IPS-18c (cell line): ENCODE data around the gene C1orf105.
"Not testable (repeated sequence)": the region's sequence is repeated elsewhere in the genome, so short reads cannot be mapped to it uniquely, and the experiment has no call there.

ENCODE experiments used
- H3K4me3 ChIP-seq: 2 replicates; pipeline ENCODE4 v1.7.0; 2013; ENCODE audit warnings: low read depth, mild to moderate bottlenecking, low read length, moderate library complexity; ENCODE audit not compliant: insufficient read depth
- H3K9me3 ChIP-seq: one replicate; pipeline ENCODE4 v1.6.1; 2013; ENCODE audit warnings: mild to moderate bottlenecking, low read length, moderate library complexity; ENCODE audit not compliant: control insufficient read depth, insufficient read depth

C1orf105 gene, protein sequence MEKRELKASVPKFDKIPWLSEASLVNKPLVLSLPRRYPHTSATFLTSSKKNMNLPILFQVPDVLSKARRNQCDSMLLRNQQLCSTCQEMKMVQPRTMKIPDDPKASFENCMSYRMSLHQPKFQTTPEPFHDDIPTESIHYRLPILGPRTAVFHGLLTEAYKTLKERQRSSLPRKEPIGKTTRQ

DNA sequence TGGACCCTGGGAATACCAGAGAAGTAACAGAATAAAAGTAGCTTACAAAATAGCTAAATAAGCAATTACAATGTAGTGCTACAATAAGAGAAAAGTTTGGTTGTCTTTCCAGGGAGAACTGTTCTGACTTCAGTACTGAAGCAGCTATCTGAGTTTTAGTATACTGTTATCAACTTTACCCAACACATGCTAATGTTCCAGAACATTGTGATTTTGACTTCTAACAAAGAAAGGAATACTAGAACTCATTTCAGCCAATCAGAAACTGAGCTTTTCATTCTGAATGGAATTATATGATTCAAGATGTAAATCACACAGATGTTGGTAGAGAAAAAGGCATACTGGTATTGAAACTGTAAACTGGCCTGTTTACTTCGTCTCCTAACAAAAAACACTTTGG is at the start of gene C1orf105:
Gene C1orf105, plus strand, starts transcription at position 301 of the 400 bp plus-strand sequence. CDS start 201 bp downstream, outside the sequence.
- H3K9me3 ChIP-seq, result no peaks in the 10 kb centered on the region
- H3K4me3 ChIP-seq, result no peak within 1 kb of the TSS

DNA sequence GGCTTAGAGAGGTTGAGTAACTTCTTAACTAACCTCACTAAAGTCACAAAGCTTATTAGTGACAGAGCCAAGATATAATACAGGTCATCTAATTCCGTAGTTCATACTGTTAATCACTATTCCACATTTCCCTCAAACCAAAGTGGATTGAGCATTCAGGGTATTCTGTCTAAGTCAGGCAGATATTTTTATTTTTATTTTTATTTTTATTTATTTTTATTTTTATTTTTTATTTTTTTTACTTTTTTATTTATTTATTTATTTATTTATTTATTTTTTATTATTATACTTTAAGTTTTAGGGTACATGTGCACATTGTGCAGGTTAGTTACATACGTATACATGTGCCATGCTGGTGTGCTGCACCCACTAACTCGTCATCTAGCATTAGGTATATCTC is 48.8 kb upstream of the C1orf105 start:
- H3K9me3 ChIP-seq, H3K4me3 ChIP-seq: not testable (repeated sequence)

DNA sequence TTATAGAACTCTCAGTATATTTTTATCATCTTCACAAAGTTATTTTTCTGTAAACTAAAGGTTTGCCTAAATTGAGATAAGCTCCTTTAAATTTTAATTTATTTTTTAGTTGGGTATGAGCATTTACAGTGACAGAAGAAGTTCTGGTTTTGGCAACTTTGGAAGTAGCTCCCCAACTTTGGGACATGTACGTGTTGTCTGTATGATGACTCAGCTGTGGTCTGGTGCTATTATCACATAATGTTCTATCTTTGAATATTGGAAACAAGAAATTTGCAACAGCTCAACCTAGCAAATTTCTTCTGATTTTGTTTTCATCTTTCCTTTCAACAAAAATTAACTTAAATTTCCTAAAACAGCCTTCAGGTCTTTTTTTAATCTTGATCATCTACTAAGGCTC is 46.6 kb upstream of the C1orf105 start:
- Histone ChIP-seq H3K4me3 (no peak overlapping the region), H3K9me3 (no peaks in the 10 kb centered on the region)

- no peaks in the 10 kb centered on the region for H3K9me3 ChIP-seq
- no peak overlapping the region for H3K4me3 ChIP-seq
Observed at GRCh38 chr1:172375211-172375631, 45.3 kb upstream of the C1orf105 start.

GRCh38 chr1:172376431-172376830 is 44.1 kb upstream of the C1orf105 start:
- Histone ChIP-seq H3K4me3 (no peak overlapping the region), H3K9me3 (no peaks in the 10 kb centered on the region)

- Histone ChIP-seq H3K9me3 (no peaks in the 10 kb centered on the region), H3K4me3 (no peak overlapping the region)
Observed at GRCh38 chr1:172377565-172377964, 42.9 kb upstream of the C1orf105 start.

- H3K4me3 ChIP-seq, result no peak overlapping the region
- no peaks in the 10 kb centered on the region for H3K9me3 ChIP-seq
Observed at GRCh38 chr1:172378109-172378760, 42.2 kb upstream of the C1orf105 start.

DNA sequence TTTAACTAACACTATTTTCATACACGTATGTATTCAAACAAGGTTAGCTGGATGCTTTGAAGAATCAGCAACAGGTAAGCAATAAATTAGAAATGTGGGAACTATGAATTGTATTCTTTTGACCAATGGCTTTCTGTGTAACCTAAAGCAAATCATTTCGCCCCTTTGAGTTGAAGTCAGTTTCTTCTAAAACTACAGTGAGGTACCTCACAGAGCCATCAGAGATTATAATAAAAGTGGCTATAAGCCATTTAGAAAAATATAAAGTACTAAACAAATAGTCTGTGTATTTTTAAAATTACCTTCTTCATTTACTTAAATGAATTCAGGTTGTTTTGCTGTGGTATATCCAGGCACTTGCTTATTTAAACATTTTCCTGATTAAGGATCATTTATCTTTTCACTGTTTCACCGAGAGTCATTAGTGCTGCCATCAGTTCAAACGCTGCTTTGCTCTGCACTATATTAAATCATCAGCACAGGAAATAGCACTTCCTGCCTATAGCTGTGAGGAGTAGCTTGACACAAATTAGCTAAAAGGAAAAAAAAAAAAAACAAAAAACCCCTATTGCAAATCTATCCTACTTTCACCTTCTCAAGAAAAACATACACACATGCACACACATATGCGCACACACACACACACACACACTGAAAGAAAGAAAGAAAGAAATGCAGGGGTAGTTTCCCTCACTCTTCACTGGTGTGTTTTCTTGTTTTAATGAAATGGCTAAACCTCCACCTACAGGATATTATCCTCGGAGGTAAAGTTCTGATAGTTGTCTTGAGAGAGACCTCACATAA is 39.8 kb upstream of the C1orf105 start:
- H3K9me3 ChIP-seq, result no peaks in the 10 kb centered on the region
- H3K4me3 ChIP-seq, result no peak overlapping the region

DNA sequence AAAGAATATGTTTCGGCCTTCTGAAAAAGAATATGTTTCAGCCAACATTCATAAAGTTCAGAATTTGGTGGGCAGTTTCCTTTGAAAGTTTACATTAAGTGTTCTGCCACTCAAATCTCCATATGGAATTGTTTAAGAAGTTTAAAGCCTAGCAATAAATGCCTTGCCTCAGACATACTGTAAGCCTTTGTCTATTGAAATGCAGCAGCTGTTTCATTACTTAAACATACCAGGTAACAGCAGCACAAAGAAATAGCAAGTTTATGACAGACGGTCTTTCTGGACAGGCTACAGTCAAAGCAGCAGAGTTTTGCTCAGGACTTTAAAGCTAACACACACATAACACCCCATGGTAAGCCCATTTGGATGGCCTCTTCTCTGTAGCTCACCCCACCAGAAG is 38.5 kb upstream of the C1orf105 start:
- Histone ChIP-seq H3K4me3 (no peak overlapping the region), H3K9me3 (peaks cover under 1% of the 10 kb centered on the region)

DNA sequence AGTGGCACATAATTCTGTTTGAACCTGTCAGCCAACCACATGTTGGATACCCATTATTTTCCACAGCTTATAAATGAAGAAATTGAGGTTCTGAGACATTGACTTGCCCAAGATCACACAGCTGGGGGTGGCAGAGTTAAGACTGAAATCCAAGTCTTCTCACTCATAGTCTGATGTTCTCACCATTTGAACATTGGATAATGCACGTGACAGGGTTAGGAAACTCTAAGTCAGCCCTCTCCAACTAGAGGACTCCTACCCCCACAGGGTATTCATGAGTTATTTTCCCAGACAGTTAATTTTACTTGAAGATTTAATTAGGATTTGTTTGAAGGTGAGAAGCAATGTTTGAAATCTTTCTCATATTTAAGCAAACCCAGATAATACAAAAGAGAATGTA is 38.1 kb upstream of the C1orf105 start:
- Histone ChIP-seq H3K9me3 (peaks cover 2% of the 10 kb centered on the region), H3K4me3 (no peak overlapping the region)

- peaks cover 2% of the 10 kb centered on the region for H3K9me3 ChIP-seq
Observed at GRCh38 chr1:172382990-172383389, 37.5 kb upstream of the C1orf105 start.

GRCh38 chr1:172383536-172383935 is 36.9 kb upstream of the C1orf105 start:
- H3K9me3 ChIP-seq, result peaks cover 4% of the 10 kb centered on the region
- no peak overlapping the region for H3K4me3 ChIP-seq

More at GRCh38 chr1:172382990-172383389, 37.5 kb upstream of the C1orf105 start:
- H3K4me3 ChIP-seq, result no peak overlapping the region

DNA sequence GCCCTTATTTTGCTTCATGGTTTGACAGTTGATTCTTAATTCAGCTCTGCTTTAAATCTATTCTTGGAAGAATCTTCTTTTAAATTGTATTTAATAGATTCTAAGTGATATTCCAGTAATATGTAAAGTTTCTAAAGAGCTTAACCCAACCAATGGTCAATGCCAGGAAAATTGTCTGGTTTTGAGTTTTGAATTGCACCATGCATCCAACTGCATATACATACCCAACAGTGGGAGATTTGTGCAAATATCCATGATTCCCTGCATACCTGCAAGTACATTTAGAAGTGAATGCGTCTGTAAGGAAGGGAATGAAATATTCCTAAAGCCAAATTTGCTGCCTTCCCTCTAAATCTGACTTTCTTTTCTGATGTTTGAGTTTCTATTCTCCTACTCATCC is 35.8 kb upstream of the C1orf105 start:
- no peak overlapping the region for H3K4me3 ChIP-seq

DNA sequence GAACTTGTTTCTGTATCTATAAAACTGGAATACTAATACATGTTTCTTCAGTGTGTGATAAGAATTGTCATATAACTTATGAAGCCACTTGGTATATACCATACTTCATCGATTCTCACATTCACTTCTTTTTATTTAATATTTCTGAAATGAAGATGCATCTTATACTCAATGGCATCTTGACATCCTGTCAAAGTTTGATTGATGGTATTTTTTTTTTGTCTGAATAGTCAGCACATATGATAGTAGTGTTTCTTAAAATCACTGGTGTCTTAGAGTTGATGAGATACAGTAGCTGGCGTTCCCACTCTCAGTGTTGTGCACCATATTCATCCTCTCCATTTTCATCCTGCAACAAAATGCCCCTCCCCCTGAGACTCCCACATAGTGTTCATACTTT is 34.4 kb upstream of the C1orf105 start:
- Histone ChIP-seq H3K4me3 (no peak overlapping the region), H3K9me3 (peaks cover 4% of the 10 kb centered on the region)

More for the DNA sequence above, 35.8 kb upstream of the C1orf105 start:
- peaks cover 4% of the 10 kb centered on the region for H3K9me3 ChIP-seq

DNA sequence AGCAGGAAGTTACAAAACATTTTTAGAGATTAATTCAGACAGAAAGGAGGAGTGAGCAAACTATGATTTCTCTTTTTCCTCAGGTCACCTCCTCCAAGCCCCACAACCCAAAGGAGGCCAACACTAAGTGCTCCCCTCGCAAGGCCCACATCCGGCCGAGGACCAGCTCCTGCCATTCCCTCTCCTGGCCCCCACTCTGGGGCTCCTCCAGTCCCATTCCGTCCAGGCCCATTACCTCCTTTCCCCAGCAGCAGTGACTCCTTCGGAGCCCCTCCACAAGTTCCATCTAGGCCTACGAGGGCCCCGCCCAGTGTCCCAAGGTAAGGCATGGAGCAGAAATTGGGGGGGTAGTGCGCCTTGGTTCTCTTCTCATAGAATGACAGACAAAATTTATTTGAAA is 32.0 kb upstream of the C1orf105 start:
- no peak overlapping the region for H3K4me3 ChIP-seq
- peaks cover 4% of the 10 kb centered on the region for H3K9me3 ChIP-seq

DNA sequence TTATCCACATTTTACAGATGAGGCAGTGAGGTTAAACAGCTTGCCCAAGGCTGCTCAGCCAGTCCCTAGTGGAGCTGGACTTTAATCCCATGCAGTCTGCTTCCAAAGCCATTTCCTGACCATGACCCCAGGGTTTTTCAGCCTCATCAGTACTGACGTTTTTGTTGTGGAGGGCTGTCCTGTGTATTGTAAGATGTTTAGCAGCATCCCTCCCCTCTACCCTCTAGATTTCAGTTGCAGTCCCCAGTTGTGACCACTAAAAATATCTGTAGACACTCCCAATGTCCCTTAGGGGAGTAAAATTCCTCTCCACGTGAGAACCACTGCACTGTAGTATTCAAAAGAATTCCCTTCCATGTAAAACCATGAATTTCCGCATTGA is 30.2 kb upstream of the C1orf105 start:
- peaks cover 4% of the 10 kb centered on the region for H3K9me3 ChIP-seq
- no peak overlapping the region for H3K4me3 ChIP-seq

GRCh38 chr1:172390683-172391551 is 29.6 kb upstream of the C1orf105 start:
- Histone ChIP-seq H3K4me3 (no peak overlapping the region), H3K9me3 (peaks cover 4% of the 10 kb centered on the region)
